Bronchial epithelial cell (primary cell): ENCODE data around the gene FHOD3. TPM values are rescaled to one million over a fixed set of nuclear protein-coding genes. Genes with fewer than 3 reads are reported as not detected.
"Not testable (repeated sequence)": the region's sequence is repeated elsewhere in the genome, so short reads cannot be mapped to it uniquely, and the experiment has no call there.

ENCODE experiments used
- DNase-seq: peaks from one replicate; pipeline ENCODE4 v3.0.0-alpha.2; 2010; ENCODE audit warnings: low read depth
- FAIRE-seq: peaks from 2 replicates; lab custom pipeline; 2011; peaks lifted over from hg19 to GRCh38; lab: Jason Lieb, UNC
- H3K27me3 ChIP-seq: 2 replicates; pipeline ENCODE4 v1.5.1; 2011; ENCODE audit warnings: low read length; ENCODE audit not compliant: control insufficient read depth, insufficient read depth
- H3K36me3 ChIP-seq: 2 replicates; pipeline ENCODE4 v1.5.1; 2011; ENCODE audit warnings: low read length; ENCODE audit not compliant: control insufficient read depth, insufficient read depth
- H3K4me3 ChIP-seq: 2 replicates; pipeline ENCODE4 v1.5.1; 2011; ENCODE audit warnings: mild to moderate bottlenecking, low read depth, low read length, control low read depth
- total RNA-seq: library from RNA; depleted of rRNA; stranded (reverse); fragments of >200 nt; gene quantifications from 2 replicates; pipeline ENCODE4 v1.2.1, GENCODE V29; 2014
- TF ChIP-seq, protein P1 (sequence below): IDR thresholded peaks from 2 replicates; pipeline ENCODE4 v1.5.1; 2011; ENCODE audit warnings: mild to moderate bottlenecking, moderate library complexity, low read length, control low read depth, inconsistent platforms; ENCODE audit not compliant: insufficient read depth, severe bottlenecking

Gene FHOD3
- total RNA-seq, 1 donor from 2014 or later: 15.8 TPM

DNA sequence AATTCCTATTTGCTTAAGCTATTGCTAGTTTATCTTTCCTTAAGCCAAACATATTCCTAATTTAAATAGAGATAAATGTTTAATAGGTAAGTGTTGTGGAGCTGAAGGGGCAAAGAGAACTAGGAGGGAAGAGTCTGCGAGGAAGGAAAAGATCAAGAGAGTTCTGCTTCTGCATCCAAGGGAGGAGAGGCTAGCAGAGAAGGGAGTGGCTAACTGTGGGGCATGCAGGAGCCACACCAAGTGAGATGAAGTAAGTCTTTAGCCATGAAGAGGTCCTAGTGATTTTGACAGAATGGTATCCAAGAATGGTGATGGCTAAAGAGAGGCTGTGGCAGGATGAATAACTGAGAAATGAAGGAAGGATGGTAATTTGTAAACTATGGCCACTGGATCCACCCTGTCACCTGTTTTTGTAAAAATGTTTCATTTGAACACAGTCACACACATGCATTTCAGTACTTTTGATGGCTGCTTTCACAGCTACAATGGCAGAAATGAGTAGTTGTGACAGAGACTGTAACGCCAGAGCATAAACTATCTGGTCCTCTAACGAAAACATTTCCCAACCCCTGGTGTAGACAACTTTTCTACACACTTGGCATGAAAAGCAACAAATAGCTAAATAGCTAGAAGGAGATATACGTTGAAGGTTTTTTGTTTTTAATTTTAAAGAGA is 515.7 kb downstream of the FHOD3 start:
- no peak for FAIRE-seq

DNA sequence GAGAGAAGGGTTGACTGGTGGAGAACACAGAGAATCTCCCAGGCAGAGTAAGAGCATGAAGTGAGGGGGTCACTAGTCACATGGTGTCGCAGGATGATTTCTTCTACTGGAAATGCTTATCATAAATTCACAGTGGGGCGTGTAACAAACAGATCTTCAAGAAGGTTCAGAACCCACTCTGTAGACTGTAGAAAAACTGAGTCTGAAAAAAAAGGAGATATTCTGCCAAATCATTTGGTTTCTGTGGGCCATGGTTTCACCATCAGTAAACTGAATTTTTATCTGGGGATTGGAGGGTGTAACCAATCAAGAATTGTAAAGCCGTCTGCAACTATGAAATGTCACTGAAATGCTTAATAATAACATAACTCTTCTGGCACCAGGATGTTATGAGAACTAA is 516.3 kb downstream of the FHOD3 start:
- DNase-seq: no peak
- Histone ChIP-seq H3K36me3 (peaks cover 5% of the 10 kb centered on the region), H3K27me3 (no peaks in the 10 kb centered on the region), H3K4me3 (no peak overlapping the region)
- no peak for FAIRE-seq
- TF ChIP-seq, protein P1, sequence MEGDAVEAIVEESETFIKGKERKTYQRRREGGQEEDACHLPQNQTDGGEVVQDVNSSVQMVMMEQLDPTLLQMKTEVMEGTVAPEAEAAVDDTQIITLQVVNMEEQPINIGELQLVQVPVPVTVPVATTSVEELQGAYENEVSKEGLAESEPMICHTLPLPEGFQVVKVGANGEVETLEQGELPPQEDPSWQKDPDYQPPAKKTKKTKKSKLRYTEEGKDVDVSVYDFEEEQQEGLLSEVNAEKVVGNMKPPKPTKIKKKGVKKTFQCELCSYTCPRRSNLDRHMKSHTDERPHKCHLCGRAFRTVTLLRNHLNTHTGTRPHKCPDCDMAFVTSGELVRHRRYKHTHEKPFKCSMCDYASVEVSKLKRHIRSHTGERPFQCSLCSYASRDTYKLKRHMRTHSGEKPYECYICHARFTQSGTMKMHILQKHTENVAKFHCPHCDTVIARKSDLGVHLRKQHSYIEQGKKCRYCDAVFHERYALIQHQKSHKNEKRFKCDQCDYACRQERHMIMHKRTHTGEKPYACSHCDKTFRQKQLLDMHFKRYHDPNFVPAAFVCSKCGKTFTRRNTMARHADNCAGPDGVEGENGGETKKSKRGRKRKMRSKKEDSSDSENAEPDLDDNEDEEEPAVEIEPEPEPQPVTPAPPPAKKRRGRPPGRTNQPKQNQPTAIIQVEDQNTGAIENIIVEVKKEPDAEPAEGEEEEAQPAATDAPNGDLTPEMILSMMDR: no peak

More for the DNA sequence above, 515.7 kb downstream of the FHOD3 start:
- no peaks in the 10 kb centered on the region for H3K27me3 ChIP-seq
- DNase-seq: no peak
- H3K4me3 ChIP-seq: no peak overlapping the region
- H3K36me3 ChIP-seq: peaks cover 5% of the 10 kb centered on the region
- TF ChIP-seq, protein P1: no peak

DNA sequence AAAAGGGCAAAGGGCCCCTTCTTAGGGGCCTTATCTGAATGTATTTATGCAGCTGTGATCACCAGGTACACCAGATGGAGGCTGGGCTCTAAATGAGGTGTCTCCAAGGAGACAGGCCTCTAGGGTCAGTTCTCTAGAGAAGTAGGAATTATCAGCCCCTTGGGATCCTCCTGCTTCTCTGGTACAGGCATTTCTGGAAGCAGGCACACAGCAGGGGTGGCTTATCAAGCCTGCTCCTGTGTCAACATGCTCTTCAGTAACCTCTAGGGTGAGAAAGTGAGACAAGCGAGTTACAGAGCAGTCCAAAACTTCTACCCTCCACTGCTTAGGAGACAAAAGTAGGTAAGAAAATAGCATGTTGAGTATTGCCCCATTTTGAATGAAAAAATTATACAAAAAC is 517.5 kb downstream of the FHOD3 start:
- peak; percentile 13 for DNase-seq
- TF ChIP-seq, protein P1: no peak
- Histone ChIP-seq H3K27me3 (no peaks in the 10 kb centered on the region), H3K4me3 (no peak overlapping the region), H3K36me3 (peaks cover 5% of the 10 kb centered on the region)
- no peak for FAIRE-seq

DNA sequence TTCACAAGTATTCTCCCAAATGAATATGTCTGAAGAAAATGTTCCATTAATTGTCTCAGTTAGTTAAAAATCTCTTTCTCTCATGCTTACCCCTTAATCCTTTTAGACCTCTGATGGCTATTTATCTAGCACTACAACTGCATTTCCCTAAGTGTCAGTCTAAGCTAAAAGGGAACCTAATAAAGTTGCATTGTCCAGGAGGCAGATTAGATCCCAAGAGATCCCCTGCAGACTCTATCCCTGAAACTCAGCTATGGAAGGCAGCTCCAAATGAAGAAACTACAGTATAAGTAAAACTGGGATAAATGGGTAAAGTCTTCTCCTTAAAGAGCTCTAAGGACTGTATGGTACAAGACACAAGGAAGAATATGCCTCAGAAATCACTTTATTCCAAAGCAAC is 518.6 kb downstream of the FHOD3 start:
- H3K27me3 ChIP-seq, DNase-seq, H3K4me3 ChIP-seq, H3K36me3 ChIP-seq: not testable (repeated sequence)
- peak; percentile 87 for FAIRE-seq

DNA sequence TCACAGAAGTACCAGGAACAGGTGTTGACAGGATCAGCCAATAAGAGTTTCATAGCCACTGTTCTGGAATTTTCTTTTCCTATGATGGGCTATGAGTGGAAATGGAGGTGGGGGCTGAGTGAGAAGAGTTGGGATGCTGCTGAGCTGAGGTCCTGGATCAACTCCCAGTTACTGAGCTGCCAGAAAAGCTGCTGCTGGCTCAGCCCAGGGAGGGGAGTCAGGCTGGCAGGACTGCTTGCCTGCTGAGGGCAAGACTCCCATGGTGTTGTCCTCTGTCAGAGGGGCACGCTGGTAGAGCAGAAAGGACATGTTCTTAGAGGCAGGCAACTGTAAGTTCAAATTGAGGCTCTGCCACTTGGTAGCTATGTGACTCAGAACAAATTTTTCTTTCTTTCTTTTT is 519.5 kb downstream of the FHOD3 start:
- Histone ChIP-seq H3K36me3 (peaks cover 5% of the 10 kb centered on the region), H3K4me3 (no peak overlapping the region), H3K27me3 (no peaks in the 10 kb centered on the region)
- no peak for DNase-seq
- no peak for FAIRE-seq
- TF ChIP-seq, protein P1: no peak

DNA sequence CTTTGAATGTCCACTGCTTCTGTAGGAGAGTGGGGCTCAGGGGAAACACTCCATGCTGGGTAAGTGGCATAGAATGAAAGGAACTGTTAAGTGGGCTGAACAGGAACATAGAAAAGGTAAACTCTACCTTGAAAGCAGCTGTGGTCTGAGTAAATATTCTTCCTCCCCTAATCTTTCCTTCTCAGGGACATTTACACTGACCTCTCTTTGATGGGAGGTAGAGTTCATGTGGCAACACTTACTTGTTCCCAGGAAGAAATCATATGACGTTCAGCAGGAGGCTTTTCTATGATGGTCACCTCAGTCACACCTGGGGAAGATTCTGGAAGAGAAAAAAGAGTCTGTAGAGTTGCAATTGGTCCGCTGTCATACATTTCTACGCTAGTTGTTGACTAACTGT is 521.1 kb downstream of the FHOD3 start:
- Histone ChIP-seq H3K4me3 (no peak overlapping the region), H3K36me3 (peaks cover 3% of the 10 kb centered on the region), H3K27me3 (no peaks in the 10 kb centered on the region)
- TF ChIP-seq, protein P1: no peak
- DNase-seq (no peak), FAIRE-seq (no peak)
